GM18526 (cell line): ENCODE results near the gene MAML2.

Experiments
- POLR2A ChIP-seq: IDR thresholded peaks from 3 replicates; pipeline ENCODE4 v1.6.1; 2011; ENCODE audit not compliant: insufficient read length; ENCODE audit errors: extremely low read depth

The MAML2 gene

GRCh38 chr11:96037405-96037949 is 305.5 kb downstream of the MAML2 start:
- TF ChIP-seq POLR2A = no peak

GRCh38 chr11:96036863-96037262 is 306.1 kb downstream of the MAML2 start:
- TF ChIP-seq POLR2A = no peak

GRCh38 chr11:96035740-96036078 is 307.3 kb downstream of the MAML2 start:
- no peak for TF ChIP-seq POLR2A

GRCh38 chr11:96035031-96035739 is 307.8 kb downstream of the MAML2 start:
- TF ChIP-seq POLR2A = no peak

- no peak for TF ChIP-seq POLR2A
These were observed 309.4 kb downstream of the MAML2 start for GRCh38 chr11:96033599-96033998.

- no peak for TF ChIP-seq POLR2A
These were observed 309.9 kb downstream of the MAML2 start for GRCh38 chr11:96033095-96033494.

GRCh38 chr11:96028746-96029145 is 314.2 kb downstream of the MAML2 start:
- no peak for TF ChIP-seq POLR2A

GRCh38 chr11:96027021-96027420 is 316.0 kb downstream of the MAML2 start:
- no peak for TF ChIP-seq POLR2A

GRCh38 chr11:96026310-96026709 is 316.7 kb downstream of the MAML2 start:
- no peak for TF ChIP-seq POLR2A

GRCh38 chr11:96024666-96025065 is 318.3 kb downstream of the MAML2 start:
- TF ChIP-seq POLR2A = no peak

- TF ChIP-seq POLR2A = no peak
These were observed 319.7 kb downstream of the MAML2 start for GRCh38 chr11:96023275-96023674.

- TF ChIP-seq POLR2A = no peak
These were observed 320.9 kb downstream of the MAML2 start for GRCh38 chr11:96021901-96022650.

- TF ChIP-seq POLR2A = no peak
These were observed 322.9 kb downstream of the MAML2 start for GRCh38 chr11:96019810-96020747.

GRCh38 chr11:96019281-96019680 is 323.7 kb downstream of the MAML2 start:
- no peak for TF ChIP-seq POLR2A

- TF ChIP-seq POLR2A = no peak
These were observed 325.1 kb downstream of the MAML2 start for GRCh38 chr11:96017856-96018255.

GRCh38 chr11:96016978-96017502 is 326.0 kb downstream of the MAML2 start:
- TF ChIP-seq POLR2A = no peak
